K562 (cell line): ENCODE data around the gene PKD2. TPM values are rescaled to one million over a fixed set of nuclear protein-coding genes. Genes with fewer than 3 reads are reported as not detected.
"Not testable (repeated sequence)": the region's sequence is repeated elsewhere in the genome, so short reads cannot be mapped to it uniquely, and the experiment has no call there.

Experiments
- ATAC-seq: fragments of 200-7000 bp; cut with Tn5 transposase; 3 replicates; pipeline ENCODE4 v1.9.1; 2020; ENCODE audit warnings: moderate library complexity
- BruUV-seq: library from RNA; stranded (reverse); fragments of 400-500 nt; replicated peaks from 2 replicates; lab custom pipeline; 2021; lab: Mats Ljungman, UMichigan
- CTCF ChIA-PET: fragments of 300-600 bp; formaldehyde crosslinking; extraction: SDS; loops from one replicate; lab custom pipeline; 2021; ENCODE audit warnings: low intra/inter-chr PET ratio; lab: Yijun Ruan, JAX
- POLR2A ChIA-PET: fragments of 300-600, 350-650 bp; sonication (Branson Sonifier 250); formaldehyde crosslinking; extraction: SDS; loops from one replicate; lab custom pipeline; 2021; ENCODE audit warnings: antibody characterized with exemption, inconsistent platforms; lab: Yijun Ruan, JAX
- DNase-seq, 4 experiments: peaks; one replicate each; pipeline versions ENCODE4 v3.0.0 to v3.0.0-alpha.2; 2011 to 2018; ENCODE audit warnings: low spot score in 3 of 4, mixed read lengths in 3 of 4; ENCODE audit errors: extremely low read depth in 1 of 4
- FAIRE-seq: peaks from 2 replicates; lab custom pipeline; 2011; peaks lifted over from hg19 to GRCh38; lab: Jason Lieb, UNC
- H2AFZ ChIP-seq: 2 replicates; pipeline ENCODE4 v1.6.0; 2011; ENCODE audit warnings: low read depth, low read length, control low read depth, inconsistent platforms
- H3K27ac ChIP-seq: fragments of 200-600 bp; 3 replicates; pipeline ENCODE4 v1.8.0; 2011; ENCODE audit warnings: low read depth, mild to moderate bottlenecking, control low read depth, inconsistent platforms, low read length, moderate library complexity, mixed read lengths; ENCODE audit errors: extremely low read depth
- H3K27me3 ChIP-seq, 2 experiments: fragments of 300-600 bp in 1 of 2; 2 replicates in 1 of 2; 3 replicates in 1 of 2; pipeline versions ENCODE4 v1.6.0 to v1.8.0; 2011; ENCODE audit warnings: inconsistent platforms in 2 of 2, low read length in 2 of 2, mild to moderate bottlenecking in 1 of 2, mixed read lengths in 1 of 2, moderate library complexity in 1 of 2; ENCODE audit not compliant: control insufficient read depth in 2 of 2, insufficient read depth in 2 of 2
- H3K36me3 ChIP-seq: fragments of 300-600 bp; 3 replicates; pipeline ENCODE4 v1.8.0; 2011; ENCODE audit warnings: mild to moderate bottlenecking, low read length, inconsistent platforms; ENCODE audit not compliant: control insufficient read depth, insufficient read depth
- H3K4me1 ChIP-seq, 2 experiments: fragments of 200-600 bp in 1 of 2; replicated peaks in 1 of 2; 2 replicates in 1 of 2; 3 replicates in 1 of 2; pipeline versions ENCODE4 v1.5.1 to v1.8.0; 2011; ENCODE audit warnings: inconsistent platforms in 2 of 2, low read length in 2 of 2, mild to moderate bottlenecking in 1 of 2, mixed read lengths in 1 of 2, moderate library complexity in 1 of 2; ENCODE audit not compliant: control insufficient read depth in 2 of 2, insufficient read depth in 2 of 2
- H3K4me2 ChIP-seq: 2 replicates; pipeline ENCODE4 v1.6.1; 2011; ENCODE audit warnings: low read length, control low read depth, inconsistent platforms, mixed read lengths; ENCODE audit not compliant: insufficient read depth
- H3K4me3 ChIP-seq: fragments of 200-600 bp; sonication (generic), shearing (Covaris generic); 2 replicates; pipeline ENCODE4 v1.5.1; 2016; ENCODE audit warnings: control low read depth, inconsistent platforms
- H3K79me2 ChIP-seq: fragments of 200-600 bp; 3 replicates; pipeline ENCODE4 v1.8.0; 2011; ENCODE audit warnings: low read length, inconsistent platforms; ENCODE audit not compliant: control insufficient read depth, insufficient read depth
- H3K9ac ChIP-seq, 2 experiments: 2 replicates each; pipeline versions ENCODE4 v1.6.0 to v1.6.1; 2011; ENCODE audit warnings: low read depth in 2 of 2, low read length in 2 of 2, control low read depth in 1 of 2, inconsistent platforms in 1 of 2, mild to moderate bottlenecking in 1 of 2, mixed read lengths in 1 of 2; ENCODE audit not compliant: insufficient read depth in 1 of 2
- H3K9me1 ChIP-seq: one replicate; pipeline ENCODE4 v1.6.0; 2011; ENCODE audit warnings: inconsistent platforms, mild to moderate bottlenecking, low read length, moderate library complexity; ENCODE audit not compliant: control insufficient read depth, insufficient read depth
- H3K9me3 ChIP-seq: replicated peaks from 2 replicates; pipeline ENCODE4 v1.5.1; 2011; ENCODE audit warnings: low read depth, low read length, inconsistent platforms; ENCODE audit not compliant: control insufficient read depth, insufficient read depth
- H4K20me1 ChIP-seq: replicated peaks from 2 replicates; pipeline ENCODE4 v1.6.1; 2011; ENCODE audit warnings: low read length, inconsistent platforms, mixed read lengths; ENCODE audit not compliant: control insufficient read depth, insufficient read depth
- WGBS: fragments of 100-300 bp; shearing (Covaris generic); methylation state at CpG from one replicate; pipeline ENCODE4 v1.1.6; 2016; ENCODE audit warnings: low coverage, mixed read lengths; ENCODE audit not compliant: insufficient coverage; ENCODE audit errors: missing lambda C conversion rate; 5-methylcytosine and 5-hydroxymethylcytosine counted together
- in situ Hi-C: fragments of 300-500 bp; cut with MboI; formaldehyde crosslinking; loops from 4 replicates; pipeline ENCODE4 v1.15.0; 2018; ENCODE audit warnings: inconsistent platforms, mixed read lengths
- intact Hi-C: fragments of 100-400 bp; cut with micrococcal nuclease; formaldehyde crosslinking; loops from 2 replicates; pipeline ENCODE4 v1.14.2; 2022
- polyA plus RNA-seq, 8 experiments: library from polyadenylated mRNA; depleted of rRNA in 4 of 8; stranded (reverse) in 5 of 8; unstranded in 3 of 8; fragments of >200 nt; fragmentation: Nextera tagmentation in 2 of 8; fragmentation: Illumina TruSeq in 1 of 8; extraction: Ambion mirVana in 2 of 8; extraction: Trizol in 1 of 8; gene quantifications; 2 replicates each; pipeline versions ENCODE4 v1.2.1 to v1.2.3, GENCODE V29; 2011 to 2014; ENCODE audit warnings: inconsistent platforms in 1 of 8, missing spikeins in 1 of 8
- total RNA-seq, 7 experiments: library from RNA; depleted of rRNA in 6 of 7; stranded (reverse); fragments of >200 nt in 6 of 7; fragmentation: Illumina TruSeq in 2 of 7; extraction: Trizol in 2 of 7; gene quantifications; 2 replicates each; pipeline versions ENCODE4 v1.2.1 to v1.2.3, GENCODE V29; 2011 to 2021; ENCODE audit warnings: low replicate concordance in 1 of 7
- TF ChIP-seq, protein P1 (sequence below): sonication (generic); formaldehyde crosslinking; IDR thresholded peaks from 2 replicates; pipeline ENCODE4 v1.8.1; 2023; ENCODE audit warnings: mild to moderate bottlenecking, missing genetic modification reagents

The PKD2 gene
- total and polyA plus RNA-seq, 9 of the 15 experiments (the other 6 are each of a cell fraction or from before 2014, with no cell fraction given) = 0.11 to 1.2 (median 0.47) TPM

DNA sequence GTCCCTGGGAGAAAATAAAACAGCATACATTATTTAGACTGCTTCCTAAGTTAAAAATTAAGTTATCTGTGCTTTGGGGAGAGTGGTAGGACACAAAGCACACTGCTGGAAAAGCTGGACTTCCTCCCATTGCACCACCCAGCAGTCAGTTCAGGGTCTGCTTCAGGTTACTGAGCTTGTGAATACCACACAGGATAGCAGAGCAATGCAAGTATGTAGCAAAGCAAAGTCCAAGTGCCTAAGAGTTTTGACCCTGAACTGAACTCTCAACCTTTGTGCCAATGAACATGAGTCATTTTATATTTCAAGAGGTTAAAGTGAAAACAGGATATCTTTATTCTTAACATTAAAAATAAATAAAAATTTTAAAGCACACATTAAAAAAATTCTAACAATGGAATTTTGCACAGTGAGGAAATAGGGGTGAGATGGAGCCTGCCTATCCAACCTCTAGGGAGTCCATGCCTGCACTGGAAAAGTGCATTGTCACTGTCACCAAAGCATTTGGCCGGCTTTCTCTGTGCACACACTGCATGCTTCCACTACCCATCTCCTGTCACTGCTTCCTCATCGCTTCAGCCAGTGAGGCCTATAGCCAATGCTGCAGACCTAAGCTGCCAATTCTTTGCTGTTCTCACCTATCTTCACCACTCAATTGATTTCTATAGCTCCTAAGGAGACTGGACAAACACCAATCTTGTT is 100.1 kb downstream of the PKD2 start (continued):
- TF ChIP-seq, protein P1, sequence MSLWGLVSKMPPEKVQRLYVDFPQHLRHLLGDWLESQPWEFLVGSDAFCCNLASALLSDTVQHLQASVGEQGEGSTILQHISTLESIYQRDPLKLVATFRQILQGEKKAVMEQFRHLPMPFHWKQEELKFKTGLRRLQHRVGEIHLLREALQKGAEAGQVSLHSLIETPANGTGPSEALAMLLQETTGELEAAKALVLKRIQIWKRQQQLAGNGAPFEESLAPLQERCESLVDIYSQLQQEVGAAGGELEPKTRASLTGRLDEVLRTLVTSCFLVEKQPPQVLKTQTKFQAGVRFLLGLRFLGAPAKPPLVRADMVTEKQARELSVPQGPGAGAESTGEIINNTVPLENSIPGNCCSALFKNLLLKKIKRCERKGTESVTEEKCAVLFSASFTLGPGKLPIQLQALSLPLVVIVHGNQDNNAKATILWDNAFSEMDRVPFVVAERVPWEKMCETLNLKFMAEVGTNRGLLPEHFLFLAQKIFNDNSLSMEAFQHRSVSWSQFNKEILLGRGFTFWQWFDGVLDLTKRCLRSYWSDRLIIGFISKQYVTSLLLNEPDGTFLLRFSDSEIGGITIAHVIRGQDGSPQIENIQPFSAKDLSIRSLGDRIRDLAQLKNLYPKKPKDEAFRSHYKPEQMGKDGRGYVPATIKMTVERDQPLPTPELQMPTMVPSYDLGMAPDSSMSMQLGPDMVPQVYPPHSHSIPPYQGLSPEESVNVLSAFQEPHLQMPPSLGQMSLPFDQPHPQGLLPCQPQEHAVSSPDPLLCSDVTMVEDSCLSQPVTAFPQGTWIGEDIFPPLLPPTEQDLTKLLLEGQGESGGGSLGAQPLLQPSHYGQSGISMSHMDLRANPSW (CRISPR knock-in tag) = no peak

DNA sequence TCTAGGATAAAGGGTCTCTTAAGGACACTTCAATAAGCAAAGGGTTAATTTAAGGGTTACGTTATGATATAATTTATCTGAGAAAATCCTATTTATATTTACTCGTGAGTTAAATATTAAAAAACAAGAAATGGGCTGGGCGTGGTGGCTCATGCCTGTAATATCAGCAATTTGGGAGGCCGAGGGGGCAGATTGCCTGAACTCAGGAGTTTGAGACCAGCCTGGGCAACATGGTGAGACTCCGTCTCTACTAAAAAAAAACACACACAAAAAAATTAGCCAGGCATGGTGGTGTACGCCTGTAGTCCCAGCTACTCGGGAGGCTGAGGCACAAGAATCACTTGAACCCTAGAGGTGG is 100.7 kb downstream of the PKD2 start:
- CTCF ChIA-PET, intact Hi-C loops, H4K20me1 ChIP-seq, H3K27ac ChIP-seq, POLR2A ChIA-PET, H3K4me3 ChIP-seq, H3K36me3 ChIP-seq, H2AFZ ChIP-seq, H3K9me1 ChIP-seq, in situ Hi-C loops, DNase-seq, H3K9me3 ChIP-seq, H3K79me2 ChIP-seq, H3K4me2 ChIP-seq, H3K9ac ChIP-seq, ATAC-seq, BruUV-seq, FAIRE-seq, H3K27me3 ChIP-seq, H3K4me1 ChIP-seq: not testable (repeated sequence)
- 18% methylated on average over 7 of the region's 7 CpGs for WGBS
